Measurements from ENCODE around the gene RNF166. TPM values are rescaled to one million over a fixed set of nuclear protein-coding genes. Genes with fewer than 3 reads are reported as not detected.

RNF166 gene
- total RNA-seq, 1 experiment from 2014 or later = 46.2 TPM

DNA sequence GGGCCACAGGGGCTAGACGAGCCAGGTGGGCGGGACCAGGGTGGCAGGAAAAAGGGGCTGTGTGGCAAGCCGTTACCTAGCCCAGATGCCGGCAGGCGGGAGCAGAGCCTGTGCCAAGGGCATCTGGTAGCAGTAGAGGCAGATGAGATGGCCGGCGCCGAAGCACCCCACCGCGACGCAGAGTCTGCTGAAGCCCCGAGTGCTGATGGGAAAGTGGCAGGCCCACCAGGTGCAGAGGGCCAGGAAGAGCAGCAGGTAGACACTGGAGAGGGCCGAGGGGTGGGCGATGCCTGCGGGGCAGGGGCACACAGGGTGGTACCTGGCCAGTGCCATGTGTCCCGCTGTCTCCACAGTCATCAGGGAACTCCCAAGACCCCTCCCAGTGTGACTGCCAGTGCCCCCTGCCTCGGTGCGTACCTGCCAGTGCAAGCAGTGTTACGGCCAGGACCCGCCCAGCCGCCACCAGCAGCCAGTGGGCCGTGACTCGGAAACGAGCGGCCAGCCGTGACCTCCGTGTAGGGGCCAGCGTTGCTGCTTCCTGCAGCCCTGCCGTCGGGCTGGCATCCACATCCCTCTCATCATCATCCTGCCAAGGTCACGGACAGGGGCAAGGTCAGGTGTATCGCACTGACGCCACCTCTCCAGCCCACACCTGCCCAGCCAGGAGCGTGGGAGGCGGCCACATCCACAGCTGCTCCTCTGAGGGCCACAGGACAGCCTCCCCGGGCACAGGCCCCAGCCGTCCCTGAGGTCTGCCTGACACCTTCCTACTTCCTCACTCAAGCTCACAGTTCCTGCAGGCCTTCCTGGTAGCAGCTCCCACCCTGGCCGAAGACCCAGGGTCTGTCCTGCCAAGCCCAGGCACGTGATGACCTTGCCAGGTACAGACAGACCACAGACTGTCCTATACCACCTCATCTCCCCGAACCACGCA, 32.2 kb upstream of the RNF166 start:
- Mint-ChIP-seq H3K4me1 (no peaks in the 10 kb centered on the region), H3K27me3 (ENCODE audit: low read depth) (no peaks in the 10 kb centered on the region), H3K36me3 (no peaks in the 10 kb centered on the region), H3K27ac (no peak overlapping the region), H3K9me3 (no peaks in the 10 kb centered on the region), H3K4me3 (no peak overlapping the region)
- TF ChIP-seq TCF7 (CRISPR knock-in tag; IDR thresholded peaks at IDR 0.05; ENCODE audit: low read depth) (0 out of 2 replicates have a peak, but pooled peaks have one; percentile 39), FOXP1 (CRISPR knock-in tag; IDR thresholded peaks at IDR 0.05; ENCODE audit: borderline replicate concordance) (0 out of 2 replicates have a peak, but pooled peaks have one; percentile 16), JAZF1 (CRISPR knock-in tag; IDR thresholded peaks at IDR 0.05) (no peak), GTF2I (CRISPR knock-in tag; conservative IDR thresholded peaks at IDR 0.05) (no peak), TP53 (CRISPR knock-in tag; IDR thresholded peaks at IDR 0.05) (no peak)
- TF ChIP-seq, protein P1, sequence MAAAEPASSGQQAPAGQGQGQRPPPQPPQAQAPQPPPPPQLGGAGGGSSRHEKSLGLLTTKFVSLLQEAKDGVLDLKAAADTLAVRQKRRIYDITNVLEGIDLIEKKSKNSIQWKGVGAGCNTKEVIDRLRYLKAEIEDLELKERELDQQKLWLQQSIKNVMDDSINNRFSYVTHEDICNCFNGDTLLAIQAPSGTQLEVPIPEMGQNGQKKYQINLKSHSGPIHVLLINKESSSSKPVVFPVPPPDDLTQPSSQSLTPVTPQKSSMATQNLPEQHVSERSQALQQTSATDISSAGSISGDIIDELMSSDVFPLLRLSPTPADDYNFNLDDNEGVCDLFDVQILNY (CRISPR knock-in tag; IDR thresholded peaks at IDR 0.05) = no peak
- TF ChIP-seq, protein P2, sequence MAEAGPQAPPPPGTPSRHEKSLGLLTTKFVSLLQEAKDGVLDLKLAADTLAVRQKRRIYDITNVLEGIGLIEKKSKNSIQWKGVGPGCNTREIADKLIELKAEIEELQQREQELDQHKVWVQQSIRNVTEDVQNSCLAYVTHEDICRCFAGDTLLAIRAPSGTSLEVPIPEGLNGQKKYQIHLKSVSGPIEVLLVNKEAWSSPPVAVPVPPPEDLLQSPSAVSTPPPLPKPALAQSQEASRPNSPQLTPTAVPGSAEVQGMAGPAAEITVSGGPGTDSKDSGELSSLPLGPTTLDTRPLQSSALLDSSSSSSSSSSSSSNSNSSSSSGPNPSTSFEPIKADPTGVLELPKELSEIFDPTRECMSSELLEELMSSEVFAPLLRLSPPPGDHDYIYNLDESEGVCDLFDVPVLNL (CRISPR knock-in tag; IDR thresholded peaks at IDR 0.05; ENCODE audit: borderline replicate concordance, low read depth) = 0 out of 2 replicates have a peak, but pooled peaks have one; percentile 39
- ATAC-seq (no peak), DNase-seq (ENCODE audit: low spot score) (no peak)
- CTCF ChIA-PET = interaction anchor here (0.6 to 4.1 kb wide), 48 partner anchors 8 to 479 kb away, joined by 3 to 185 read pairs (median 10); partner anchors contain the start of genes APRT, CBFA2T3, CDH15 and CDT1
- POLR2A ChIA-PET = interaction anchor here (1.3 kb wide), 1 partner anchor 45 kb away, joined by 3 read pairs; no protein-coding TSS in a partner anchor

DNA sequence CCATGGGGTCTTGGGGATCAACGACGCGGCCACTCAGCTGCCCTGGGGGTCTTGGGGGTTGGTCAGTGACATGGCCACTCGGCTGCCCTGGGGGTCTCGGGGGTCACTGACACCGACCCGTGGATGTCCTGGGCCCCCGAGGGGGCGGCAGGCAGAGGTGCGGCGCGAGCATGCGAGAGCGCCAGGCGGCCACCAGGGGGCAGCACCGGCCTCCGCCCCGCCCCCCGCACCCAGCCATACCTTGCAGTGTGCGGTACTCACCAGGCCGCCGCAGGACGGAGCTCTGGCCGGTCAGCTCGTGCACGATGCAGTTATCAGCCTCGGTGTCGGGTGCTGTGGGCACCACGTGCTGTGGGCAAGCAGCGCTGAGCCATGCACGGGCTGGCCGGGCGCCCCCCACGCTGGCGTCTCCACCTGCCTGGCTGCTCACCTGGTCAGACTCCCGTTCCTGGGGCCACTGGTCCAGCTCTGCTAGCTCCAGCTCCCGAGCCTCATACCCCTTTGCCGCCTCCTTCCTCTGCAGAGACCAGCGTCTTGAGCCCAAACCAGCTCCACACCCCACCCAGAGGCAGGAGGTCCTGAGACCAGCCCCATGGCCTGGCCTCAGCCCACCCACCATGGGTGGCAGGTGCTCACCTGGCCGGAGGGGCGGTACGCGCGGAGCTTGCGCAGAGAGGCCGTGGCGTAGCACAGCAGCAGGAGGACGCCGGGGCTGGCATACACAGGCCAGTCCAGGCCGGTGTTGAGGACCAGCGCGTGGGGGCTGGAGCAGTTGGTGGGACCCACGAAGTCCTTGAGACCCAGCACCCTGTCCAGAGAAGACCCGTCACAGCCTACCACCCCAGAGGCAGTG, 31.3 kb upstream of the RNF166 start:
- Mint-ChIP-seq H3K4me3 (no peak overlapping the region), H3K9me3 (no peaks in the 10 kb centered on the region), H3K4me1 (no peaks in the 10 kb centered on the region), H3K27ac (no peak overlapping the region), H3K27me3 (ENCODE audit: low read depth) (no peaks in the 10 kb centered on the region), H3K36me3 (no peaks in the 10 kb centered on the region)
- peak; percentile 81 for DNase-seq (ENCODE audit: low spot score)
- ChIA-PET POLR2A (interaction anchor here (1.0 to 1.3 kb wide), 2 partner anchors 46 to 72 kb away, joined by 3 to 5 read pairs; no protein-coding TSS in a partner anchor), CTCF (interaction anchor here (0.5 to 4.1 kb wide), 130 partner anchors 9 to 1136 kb away, joined by 3 to 185 read pairs (median 5); partner anchors contain the start of genes APRT, CBFA2T3, CDH15 and CDT1)
- ATAC-seq = peak; percentile 86
- TF ChIP-seq, protein P3, sequence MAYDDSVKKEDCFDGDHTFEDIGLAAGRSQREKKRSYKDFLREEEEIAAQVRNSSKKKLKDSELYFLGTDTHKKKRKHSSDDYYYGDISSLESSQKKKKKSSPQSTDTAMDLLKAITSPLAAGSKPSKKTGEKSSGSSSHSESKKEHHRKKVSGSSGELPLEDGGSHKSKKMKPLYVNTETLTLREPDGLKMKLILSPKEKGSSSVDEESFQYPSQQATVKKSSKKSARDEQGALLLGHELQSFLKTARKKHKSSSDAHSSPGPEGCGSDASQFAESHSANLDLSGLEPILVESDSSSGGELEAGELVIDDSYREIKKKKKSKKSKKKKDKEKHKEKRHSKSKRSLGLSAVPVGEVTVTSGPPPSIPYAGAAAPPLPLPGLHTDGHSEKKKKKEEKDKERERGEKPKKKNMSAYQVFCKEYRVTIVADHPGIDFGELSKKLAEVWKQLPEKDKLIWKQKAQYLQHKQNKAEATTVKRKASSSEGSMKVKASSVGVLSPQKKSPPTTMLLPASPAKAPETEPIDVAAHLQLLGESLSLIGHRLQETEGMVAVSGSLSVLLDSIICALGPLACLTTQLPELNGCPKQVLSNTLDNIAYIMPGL (CRISPR knock-in tag; IDR thresholded peaks at IDR 0.05) = peak; percentile 90; the same call in 1 of the 2 replicates
- TF ChIP-seq, protein P4, sequence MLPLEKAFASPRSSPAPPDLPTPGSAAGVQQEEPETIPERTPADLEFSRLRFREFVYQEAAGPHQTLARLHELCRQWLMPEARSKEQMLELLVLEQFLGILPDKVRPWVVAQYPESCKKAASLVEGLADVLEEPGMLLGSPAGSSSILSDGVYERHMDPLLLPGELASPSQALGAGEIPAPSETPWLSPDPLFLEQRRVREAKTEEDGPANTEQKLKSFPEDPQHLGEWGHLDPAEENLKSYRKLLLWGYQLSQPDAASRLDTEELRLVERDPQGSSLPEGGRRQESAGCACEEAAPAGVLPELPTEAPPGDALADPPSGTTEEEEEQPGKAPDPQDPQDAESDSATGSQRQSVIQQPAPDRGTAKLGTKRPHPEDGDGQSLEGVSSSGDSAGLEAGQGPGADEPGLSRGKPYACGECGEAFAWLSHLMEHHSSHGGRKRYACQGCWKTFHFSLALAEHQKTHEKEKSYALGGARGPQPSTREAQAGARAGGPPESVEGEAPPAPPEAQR (CRISPR knock-in tag; IDR thresholded peaks at IDR 0.05) = no peak
- TF ChIP-seq NFYB (CRISPR knock-in tag; conservative IDR thresholded peaks at IDR 0.05; ENCODE audit: low read depth) (no peak), ZNF423 (CRISPR knock-in tag; IDR thresholded peaks at IDR 0.05) (peak; percentile 50; the same call in 1 of the 2 replicates), TEAD1 (CRISPR knock-in tag; IDR thresholded peaks at IDR 0.05) (peak; percentile 81; the same call in 1 of the 2 replicates), FOXP1 (CRISPR knock-in tag; IDR thresholded peaks at IDR 0.05; ENCODE audit: borderline replicate concordance) (no peak), SOX15 (CRISPR knock-in tag; IDR thresholded peaks at IDR 0.05) (no peak)
- TF ChIP-seq, protein P5, sequence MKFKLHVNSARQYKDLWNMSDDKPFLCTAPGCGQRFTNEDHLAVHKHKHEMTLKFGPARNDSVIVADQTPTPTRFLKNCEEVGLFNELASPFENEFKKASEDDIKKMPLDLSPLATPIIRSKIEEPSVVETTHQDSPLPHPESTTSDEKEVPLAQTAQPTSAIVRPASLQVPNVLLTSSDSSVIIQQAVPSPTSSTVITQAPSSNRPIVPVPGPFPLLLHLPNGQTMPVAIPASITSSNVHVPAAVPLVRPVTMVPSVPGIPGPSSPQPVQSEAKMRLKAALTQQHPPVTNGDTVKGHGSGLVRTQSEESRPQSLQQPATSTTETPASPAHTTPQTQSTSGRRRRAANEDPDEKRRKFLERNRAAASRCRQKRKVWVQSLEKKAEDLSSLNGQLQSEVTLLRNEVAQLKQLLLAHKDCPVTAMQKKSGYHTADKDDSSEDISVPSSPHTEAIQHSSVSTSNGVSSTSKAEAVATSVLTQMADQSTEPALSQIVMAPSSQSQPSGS (CRISPR knock-in tag; IDR thresholded peaks at IDR 0.05; ENCODE audit: borderline replicate concordance, low read depth) = no peak
- TF ChIP-seq, protein P6, sequence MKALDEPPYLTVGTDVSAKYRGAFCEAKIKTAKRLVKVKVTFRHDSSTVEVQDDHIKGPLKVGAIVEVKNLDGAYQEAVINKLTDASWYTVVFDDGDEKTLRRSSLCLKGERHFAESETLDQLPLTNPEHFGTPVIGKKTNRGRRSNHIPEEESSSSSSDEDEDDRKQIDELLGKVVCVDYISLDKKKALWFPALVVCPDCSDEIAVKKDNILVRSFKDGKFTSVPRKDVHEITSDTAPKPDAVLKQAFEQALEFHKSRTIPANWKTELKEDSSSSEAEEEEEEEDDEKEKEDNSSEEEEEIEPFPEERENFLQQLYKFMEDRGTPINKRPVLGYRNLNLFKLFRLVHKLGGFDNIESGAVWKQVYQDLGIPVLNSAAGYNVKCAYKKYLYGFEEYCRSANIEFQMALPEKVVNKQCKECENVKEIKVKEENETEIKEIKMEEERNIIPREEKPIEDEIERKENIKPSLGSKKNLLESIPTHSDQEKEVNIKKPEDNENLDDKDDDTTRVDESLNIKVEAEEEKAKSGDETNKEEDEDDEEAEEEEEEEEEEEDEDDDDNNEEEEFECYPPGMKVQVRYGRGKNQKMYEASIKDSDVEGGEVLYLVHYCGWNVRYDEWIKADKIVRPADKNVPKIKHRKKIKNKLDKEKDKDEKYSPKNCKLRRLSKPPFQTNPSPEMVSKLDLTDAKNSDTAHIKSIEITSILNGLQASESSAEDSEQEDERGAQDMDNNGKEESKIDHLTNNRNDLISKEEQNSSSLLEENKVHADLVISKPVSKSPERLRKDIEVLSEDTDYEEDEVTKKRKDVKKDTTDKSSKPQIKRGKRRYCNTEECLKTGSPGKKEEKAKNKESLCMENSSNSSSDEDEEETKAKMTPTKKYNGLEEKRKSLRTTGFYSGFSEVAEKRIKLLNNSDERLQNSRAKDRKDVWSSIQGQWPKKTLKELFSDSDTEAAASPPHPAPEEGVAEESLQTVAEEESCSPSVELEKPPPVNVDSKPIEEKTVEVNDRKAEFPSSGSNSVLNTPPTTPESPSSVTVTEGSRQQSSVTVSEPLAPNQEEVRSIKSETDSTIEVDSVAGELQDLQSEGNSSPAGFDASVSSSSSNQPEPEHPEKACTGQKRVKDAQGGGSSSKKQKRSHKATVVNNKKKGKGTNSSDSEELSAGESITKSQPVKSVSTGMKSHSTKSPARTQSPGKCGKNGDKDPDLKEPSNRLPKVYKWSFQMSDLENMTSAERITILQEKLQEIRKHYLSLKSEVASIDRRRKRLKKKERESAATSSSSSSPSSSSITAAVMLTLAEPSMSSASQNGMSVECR (CRISPR knock-in tag; IDR thresholded peaks at IDR 0.05; ENCODE audit: borderline replicate concordance) = no peak
- TF ChIP-seq, protein P7, sequence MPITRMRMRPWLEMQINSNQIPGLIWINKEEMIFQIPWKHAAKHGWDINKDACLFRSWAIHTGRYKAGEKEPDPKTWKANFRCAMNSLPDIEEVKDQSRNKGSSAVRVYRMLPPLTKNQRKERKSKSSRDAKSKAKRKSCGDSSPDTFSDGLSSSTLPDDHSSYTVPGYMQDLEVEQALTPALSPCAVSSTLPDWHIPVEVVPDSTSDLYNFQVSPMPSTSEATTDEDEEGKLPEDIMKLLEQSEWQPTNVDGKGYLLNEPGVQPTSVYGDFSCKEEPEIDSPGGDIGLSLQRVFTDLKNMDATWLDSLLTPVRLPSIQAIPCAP (CRISPR knock-in tag; IDR thresholded peaks at IDR 0.05) = no peak

Data from WTC11 (cell line).